Ovary (tissue), 3 donors: ENCODE measurements around the gene AKAP12.

Source experiments
- POLR2A ChIP-seq: fragments of 450-650 bp; IDR thresholded peaks from one replicate; pipeline ENCODE4 v1.6.1; 2017; ENCODE audit warnings: antibody characterized with exemption, mild to moderate bottlenecking, moderate library complexity
- TF ChIP-seq, protein P1 (sequence below), 3 donors: fragments of 450-650 bp in 2 of 3; fragments of 200-600 bp in 1 of 3; IDR thresholded peaks; one replicate each; pipeline versions ENCODE4 v1.5.1 to v1.8.0; 2016 to 2022; ENCODE audit warnings: antibody characterized with exemption in 3 of 3, mild to moderate bottlenecking in 1 of 3
- donor health status: DM: no; HTN: no; CAD: no.

DNA sequence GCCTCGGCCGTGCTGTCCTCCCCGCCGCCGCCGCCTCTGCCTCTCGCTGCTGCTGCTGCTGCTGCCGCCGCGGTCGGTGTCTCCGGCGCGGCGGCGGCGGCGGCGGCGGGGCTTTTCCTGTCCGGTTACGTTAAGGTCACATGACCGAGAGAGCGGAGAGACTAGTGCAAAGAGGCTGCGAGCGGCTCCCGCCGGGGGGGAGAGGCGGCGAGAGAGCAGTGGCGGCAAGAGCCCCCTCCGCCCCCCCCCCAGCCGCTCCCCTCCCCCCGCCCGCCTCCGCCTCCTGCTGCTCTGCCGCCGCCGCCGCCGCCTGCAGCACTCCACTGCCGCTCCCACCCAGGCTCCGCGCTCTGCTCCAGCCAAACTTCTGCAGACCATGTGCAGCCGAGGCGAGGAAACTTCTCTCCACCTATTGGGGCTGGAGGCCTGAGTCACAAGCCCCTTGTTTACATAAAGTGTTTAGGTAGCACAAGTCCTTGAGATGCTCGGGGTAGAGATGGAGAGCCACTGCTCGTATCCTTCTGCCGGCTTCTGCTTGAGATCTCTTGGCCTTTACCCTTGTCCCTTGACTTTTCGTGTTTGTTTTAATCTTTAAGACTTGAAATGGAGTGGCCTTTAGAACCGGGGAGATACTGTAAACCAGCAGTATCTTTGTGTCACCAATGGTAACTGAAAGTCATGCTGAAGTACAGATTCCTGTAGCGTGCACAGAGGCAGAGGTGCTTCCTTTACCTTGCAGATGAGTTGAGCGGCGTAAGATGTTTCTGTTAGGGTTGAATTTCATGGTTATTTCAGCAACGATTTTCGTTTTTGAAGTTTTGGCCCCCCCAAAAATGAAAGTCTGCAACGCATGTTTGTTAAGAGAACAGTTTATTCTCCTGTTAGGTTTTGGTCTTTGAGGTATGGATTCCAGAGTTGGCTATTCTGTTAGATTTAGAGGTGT, 152.0 kb downstream of the AKAP12 start, which contains the start of gene ZBTB2:
- TF ChIP-seq, protein P1, sequence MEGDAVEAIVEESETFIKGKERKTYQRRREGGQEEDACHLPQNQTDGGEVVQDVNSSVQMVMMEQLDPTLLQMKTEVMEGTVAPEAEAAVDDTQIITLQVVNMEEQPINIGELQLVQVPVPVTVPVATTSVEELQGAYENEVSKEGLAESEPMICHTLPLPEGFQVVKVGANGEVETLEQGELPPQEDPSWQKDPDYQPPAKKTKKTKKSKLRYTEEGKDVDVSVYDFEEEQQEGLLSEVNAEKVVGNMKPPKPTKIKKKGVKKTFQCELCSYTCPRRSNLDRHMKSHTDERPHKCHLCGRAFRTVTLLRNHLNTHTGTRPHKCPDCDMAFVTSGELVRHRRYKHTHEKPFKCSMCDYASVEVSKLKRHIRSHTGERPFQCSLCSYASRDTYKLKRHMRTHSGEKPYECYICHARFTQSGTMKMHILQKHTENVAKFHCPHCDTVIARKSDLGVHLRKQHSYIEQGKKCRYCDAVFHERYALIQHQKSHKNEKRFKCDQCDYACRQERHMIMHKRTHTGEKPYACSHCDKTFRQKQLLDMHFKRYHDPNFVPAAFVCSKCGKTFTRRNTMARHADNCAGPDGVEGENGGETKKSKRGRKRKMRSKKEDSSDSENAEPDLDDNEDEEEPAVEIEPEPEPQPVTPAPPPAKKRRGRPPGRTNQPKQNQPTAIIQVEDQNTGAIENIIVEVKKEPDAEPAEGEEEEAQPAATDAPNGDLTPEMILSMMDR (IDR thresholded peaks at IDR 0.05), result no peak
- TF ChIP-seq POLR2A, result peak; percentile 43
